Measurements from ENCODE around the gene S1PR4. TPM values are rescaled to one million over a fixed set of nuclear protein-coding genes. Genes with fewer than 3 reads are reported as not detected.
A peak's percentile ranks its signal among the peaks of the same experiment; 100 is the strongest.

The S1PR4 gene
- total and polyA plus RNA-seq, 2 of the 8 experiments (the other 6 are each of a cell fraction or from before 2014, with no cell fraction given), result not detected

DNA sequence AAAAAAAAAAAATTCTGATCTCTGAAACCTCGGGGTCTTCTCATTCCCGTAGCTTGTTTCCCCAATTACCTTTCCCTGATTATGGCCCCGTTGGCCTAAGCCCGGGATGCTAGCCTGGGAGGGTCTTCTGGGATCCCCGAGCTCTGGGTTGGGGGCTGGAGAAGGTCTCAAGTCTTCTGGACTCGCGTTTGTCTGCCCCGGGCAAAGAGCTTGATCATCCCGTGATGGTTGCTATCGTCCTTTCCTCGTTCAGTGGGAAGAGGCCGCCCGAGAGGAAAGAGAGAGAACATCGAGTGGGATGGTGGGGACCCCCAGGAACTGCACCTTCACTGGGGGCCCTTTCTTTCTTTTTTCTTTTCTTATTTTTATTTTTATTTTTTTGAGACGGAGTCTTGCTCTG lies 40.3 kb upstream of the S1PR4 start:
- Histone ChIP-seq H3K27ac (ENCODE audit: low read depth, low read length) (no peak overlapping the region), H2AK5ac (ENCODE audit: low read depth, low read length) (no peak overlapping the region), H3K9me3 (ENCODE audit: insufficient read depth in 2 of 2, low read depth in 1 of 2, low read length in 1 of 2) (no peaks in the 10 kb centered on the region), H3K27me3 (replicated peaks in 1 of 4; ENCODE audit: control insufficient read depth in 3 of 4, extremely low read depth in 1 of 4, insufficient read depth in 3 of 4, low read length in 3 of 4) (no peaks in the 10 kb centered on the region), H3K23ac (ENCODE audit: insufficient read length) (no peak overlapping the region), H3K4me2 (ENCODE audit: insufficient read depth in 1 of 2, low read depth in 2 of 2, low read length in 2 of 2) (no peak overlapping the region), H3K14ac (ENCODE audit: insufficient read length) (no peak overlapping the region), H3K4me3 (ENCODE audit: extremely low read depth in 1 of 4, insufficient read depth in 2 of 4, low read depth in 3 of 4, low read length in 4 of 4) (no peak overlapping the region), H3K4me1 (replicated peaks in 1 of 4; ENCODE audit: control insufficient read depth in 3 of 4, insufficient read depth in 4 of 4, low read length in 3 of 4) (no peaks in the 10 kb centered on the region), H3K23me2 (ENCODE audit: low read depth, low read length) (no peaks in the 10 kb centered on the region), H2BK5ac (ENCODE audit: low read depth, low read length) (no peak overlapping the region), H2BK15ac (ENCODE audit: low read length) (no peak overlapping the region), H4K20me1 (replicated peaks in 1 of 2; ENCODE audit: control insufficient read depth in 1 of 2, insufficient read depth in 2 of 2, low read length in 2 of 2) (no peaks in the 10 kb centered on the region), H4K91ac (replicated peaks; ENCODE audit: insufficient read length, low read length) (no peak overlapping the region), H2BK12ac (ENCODE audit: low read depth, low read length) (no peak overlapping the region), H2BK120ac (replicated peaks; ENCODE audit: low read depth, low read length) (no peak overlapping the region), H3K18ac (ENCODE audit: extremely low read depth, low read length) (no peak overlapping the region), H4K5ac (ENCODE audit: insufficient read length, low read depth, low read length) (no peak overlapping the region), H3K56ac (replicated peaks; ENCODE audit: insufficient read length, low read depth, low read length) (no peak overlapping the region), H3K79me1 (ENCODE audit: low read depth, low read length) (no peaks in the 10 kb centered on the region), H3K4ac (replicated peaks; ENCODE audit: insufficient read length, low read depth, low read length) (no peak overlapping the region), H3K9ac (replicated peaks in 1 of 4; ENCODE audit: extremely low read depth in 1 of 4, low read depth in 3 of 4, low read length in 3 of 4) (no peak overlapping the region), H2AFZ (ENCODE audit: low read length) (no peak overlapping the region), H3K79me2 (ENCODE audit: control insufficient read depth in 1 of 2, insufficient read depth in 2 of 2, low read length in 2 of 2) (no peaks in the 10 kb centered on the region), H4K8ac (ENCODE audit: extremely low read depth, insufficient read depth, low read length) (peak overlapping the region; percentile 11), H2BK20ac (ENCODE audit: low read length) (no peak overlapping the region), H3K36me3 (ENCODE audit: control insufficient read depth in 2 of 4, insufficient read depth in 4 of 4, low read length in 3 of 4) (no peaks in the 10 kb centered on the region)
- POLR2A ChIA-PET (ENCODE audit: partially characterized antibody), result interaction anchor here (0.6 kb wide), 1 partner anchor 37 kb away, joined by 3 read pairs; no protein-coding TSS in a partner anchor
- DNase-seq (ENCODE audit: low read depth in 1 of 2, low spot score in 2 of 2), result no peak
- WGBS, 2 experiments (ENCODE audit: extremely low coverage in 1 of 2, insufficient coverage in 1 of 2, insufficient read length in 1 of 2, insufficient replicate concordance in 2 of 2, low coverage in 1 of 2, low lambda C conversion rate in 2 of 2, missing lambda C conversion rate in 1 of 2), result 84% methylated on average over 11 of the region's 15 CpGs; no CpG with 5 or more reads in 1 of the 2 experiments
- CTCF ChIA-PET (ENCODE audit: partially characterized antibody), result interaction anchor here (0.6 to 12.0 kb wide), 7 partner anchors 9 to 146 kb away, joined by 3 to 166 read pairs (median 6); no protein-coding TSS in a partner anchor
- FAIRE-seq, result no peak
- no peak for TF ChIP-seq KDM4A (IDR thresholded peaks at IDR 0.05; ENCODE audit: low read depth, low read length, severe bottlenecking)
- no peak for TF ChIP-seq SIRT6 (IDR thresholded peaks at IDR 0.05; ENCODE audit: low read length)
- no peak for TF ChIP-seq KDM1A (IDR thresholded peaks at IDR 0.05; ENCODE audit: borderline replicate concordance, low read length)
- no peak for TF ChIP-seq CEBPB (IDR thresholded peaks at IDR 0.05; ENCODE audit: low read depth, low read length)
- TF ChIP-seq CHD2 (IDR thresholded peaks at IDR 0.05; ENCODE audit: low read length), result no peak
- no peak for TF ChIP-seq RBBP5 (IDR thresholded peaks at IDR 0.05; ENCODE audit: borderline replicate concordance, low read depth, low read length)
- no peak for TF ChIP-seq ASH2L (IDR thresholded peaks at IDR 0.05; ENCODE audit: low read length)
- no peak for TF ChIP-seq YY1 (IDR thresholded peaks at IDR 0.05; ENCODE audit: low read depth, low read length)
